ENCODE data around the gene AFAP1L2.

The AFAP1L2 gene

GRCh38 chr10:114266521-114266920 is 137.8 kb downstream of the AFAP1L2 start:
- DNase-seq (ENCODE audit: low spot score), result no peak

DNA sequence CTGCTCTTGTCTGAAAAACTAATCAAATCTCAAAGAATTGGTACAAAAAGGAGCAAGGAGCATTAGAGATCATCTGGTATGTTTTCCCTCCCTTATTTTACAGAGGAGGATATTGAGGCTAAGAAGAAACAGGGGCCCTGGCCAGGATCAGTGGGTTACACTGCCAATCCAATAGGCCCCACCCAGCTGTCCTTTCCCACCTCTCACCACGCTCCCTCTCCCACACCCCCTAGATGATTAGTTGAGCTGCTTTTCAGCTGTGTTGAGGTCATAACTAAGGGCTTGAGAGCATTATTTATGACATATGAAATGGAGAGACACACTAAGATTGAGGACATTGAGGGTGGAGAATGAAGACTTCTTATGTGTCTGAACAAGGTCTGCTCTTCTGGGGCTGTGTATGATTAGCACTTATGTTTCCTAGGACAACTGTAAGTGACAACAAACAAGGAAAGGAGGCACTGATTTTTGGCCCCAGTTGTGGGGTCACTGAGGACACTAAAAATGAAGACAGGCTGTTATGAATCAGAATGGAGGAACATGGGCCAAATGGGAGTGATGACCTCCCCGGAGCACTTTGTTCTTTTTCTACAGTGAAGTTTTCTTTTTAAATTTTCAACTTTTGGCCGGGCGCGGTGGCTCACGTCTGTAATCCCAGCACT is 138.8 kb downstream of the AFAP1L2 start:
- DNase-seq (ENCODE audit: low spot score), result no peak

DNA sequence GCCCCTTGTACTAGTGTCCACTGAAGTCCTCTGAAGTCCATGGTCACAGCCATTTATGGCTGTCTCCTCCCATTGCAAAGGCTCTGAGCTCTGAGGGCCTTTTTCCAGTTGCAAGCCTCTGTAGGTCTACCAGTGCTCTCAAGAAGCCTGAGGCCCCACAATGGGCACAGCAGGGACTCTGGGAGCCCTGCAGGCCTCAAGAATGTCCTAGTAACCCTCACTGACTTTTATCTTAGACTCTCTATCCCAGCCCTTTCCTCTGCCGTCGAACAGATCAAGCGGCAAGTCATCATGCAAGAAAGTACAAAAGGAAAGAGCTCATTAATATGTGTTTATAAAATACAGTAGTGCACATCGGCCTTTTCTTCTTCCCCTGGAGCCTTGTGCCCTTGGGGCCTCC is 141.8 kb downstream of the AFAP1L2 start:
- no peak for DNase-seq (ENCODE audit: low spot score)

- DNase-seq (ENCODE audit: low spot score), result no peak
These were observed 143.2 kb downstream of the AFAP1L2 start for GRCh38 chr10:114261076-114261475.

DNA sequence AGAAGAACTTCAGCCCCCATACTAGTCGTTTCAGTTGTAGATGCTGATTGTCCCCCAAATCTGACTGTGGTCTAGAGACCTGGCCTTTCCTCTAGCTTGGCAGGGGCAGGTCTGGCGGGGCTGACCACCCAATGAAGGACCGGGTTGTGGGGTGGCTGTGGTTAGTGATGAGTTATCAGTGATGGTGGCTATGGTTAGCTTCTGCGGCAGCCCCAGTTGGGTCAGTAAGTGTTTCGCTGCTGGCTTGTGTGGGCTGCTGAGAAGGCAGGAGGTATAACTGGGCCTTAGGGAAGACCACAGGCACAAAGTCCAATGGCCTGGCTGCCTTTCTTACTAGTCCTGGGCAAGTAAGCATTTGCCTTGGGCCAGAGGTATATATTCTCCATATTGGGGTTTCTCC is 143.9 kb downstream of the AFAP1L2 start:
- no peak for DNase-seq (ENCODE audit: low spot score)

GRCh38 chr10:114259824-114260223 is 144.5 kb downstream of the AFAP1L2 start:
- DNase-seq (ENCODE audit: low spot score), result no peak

DNA sequence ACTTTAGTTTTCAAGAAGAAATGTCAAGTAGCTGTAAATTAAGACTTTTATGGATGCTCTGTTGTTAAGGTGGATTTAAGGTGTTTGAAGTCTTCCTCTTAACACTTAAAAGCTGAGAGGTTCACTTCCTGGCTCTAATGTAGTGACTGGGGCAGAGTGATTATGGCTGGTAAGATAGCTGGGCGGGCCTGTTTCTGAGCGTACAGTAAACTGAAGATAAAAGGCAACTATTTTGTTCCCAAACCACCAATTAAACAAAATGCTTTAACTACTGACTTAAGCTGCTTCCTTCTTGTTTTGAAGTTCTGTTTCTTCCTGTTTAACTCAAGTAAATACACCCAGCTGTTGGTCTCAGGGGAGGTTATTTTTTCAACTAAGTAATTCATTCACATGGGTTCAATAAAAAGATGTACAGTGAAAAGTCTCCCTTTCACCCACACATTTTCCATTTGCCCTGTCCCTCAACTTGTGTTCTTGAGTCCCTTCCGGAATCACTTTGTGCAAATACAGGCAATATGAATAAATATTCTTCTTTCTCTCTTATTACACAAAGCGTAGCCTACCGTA is 145.9 kb downstream of the AFAP1L2 start:
- no peak for DNase-seq (ENCODE audit: low spot score)

DNA sequence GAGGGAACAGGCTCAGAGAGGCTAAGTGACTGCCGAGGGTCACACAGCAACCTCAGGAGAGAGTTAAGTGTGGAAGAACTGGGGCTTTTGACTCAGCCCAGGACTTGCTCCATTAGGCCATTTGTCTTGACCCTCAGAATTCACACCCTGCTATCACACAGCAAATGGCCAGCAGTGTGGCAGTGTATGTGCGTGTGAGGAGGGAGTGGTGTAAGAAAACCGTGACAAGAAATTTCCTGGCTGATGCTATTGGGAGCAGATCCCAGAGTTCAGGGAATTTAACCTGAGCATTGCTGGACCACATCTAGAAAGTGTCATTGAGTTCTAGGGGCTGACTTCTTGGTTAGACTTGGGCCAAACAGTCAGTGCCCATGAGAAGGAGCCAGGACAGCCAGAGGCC is 146.8 kb downstream of the AFAP1L2 start:
- DNase-seq (ENCODE audit: low spot score), result no peak

DNA sequence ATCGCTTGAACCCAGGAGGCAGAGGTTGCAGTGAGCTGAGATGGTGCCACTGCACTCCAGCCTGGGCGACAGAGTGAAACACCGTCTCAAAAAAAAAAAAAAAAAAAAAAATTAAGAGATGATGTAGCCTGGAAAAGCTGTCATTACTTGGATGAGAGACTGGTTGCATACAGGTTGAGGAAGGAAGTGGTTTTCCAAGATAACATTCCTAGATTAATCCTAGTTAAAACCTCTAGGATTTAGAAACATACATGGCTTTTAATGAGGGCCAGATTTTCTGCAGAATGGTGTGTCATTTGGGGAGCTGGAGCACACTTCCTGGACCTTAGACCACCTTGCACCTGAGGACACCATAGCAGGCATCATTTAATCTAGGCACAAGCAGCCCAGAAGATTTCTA is 147.5 kb downstream of the AFAP1L2 start:
- DNase-seq (ENCODE audit: low spot score), result no peak

DNA sequence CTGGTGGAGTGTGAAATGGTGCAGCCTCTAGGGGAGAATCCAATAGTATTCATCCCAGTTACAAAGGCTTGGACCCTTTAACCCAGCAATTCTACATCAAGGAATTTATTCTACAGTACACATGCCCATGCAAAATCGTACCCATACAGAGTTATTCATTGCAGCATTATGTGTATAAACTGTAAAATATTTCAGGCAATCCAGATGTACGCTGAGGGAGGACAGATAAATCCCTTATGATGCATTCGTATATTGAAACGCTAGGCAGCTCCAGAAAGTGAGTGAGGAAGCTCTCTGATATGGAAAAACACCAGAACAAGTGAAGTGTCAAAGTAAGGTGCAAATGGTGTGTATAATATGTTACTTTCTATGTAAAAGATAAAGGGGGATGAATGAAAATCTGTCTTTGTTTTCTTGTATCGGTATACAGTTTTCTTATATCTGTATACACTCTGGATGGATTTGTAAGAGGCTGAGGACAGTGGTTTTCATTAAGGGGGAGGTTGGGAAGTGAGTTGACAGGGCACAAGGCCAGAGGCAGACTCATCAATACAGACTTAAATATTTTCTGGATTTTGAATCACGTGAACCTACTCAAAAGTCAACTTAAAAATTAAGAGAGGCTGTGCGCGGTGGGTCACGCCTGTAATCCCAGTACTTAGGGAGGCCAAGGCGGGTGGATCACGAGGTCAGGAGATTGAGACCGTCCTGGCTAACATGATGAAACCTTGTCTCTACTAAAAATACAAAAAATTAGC is 148.1 kb downstream of the AFAP1L2 start:
- DNase-seq (ENCODE audit: low spot score), result no peak

GRCh38 chr10:114255227-114255626 is 149.1 kb downstream of the AFAP1L2 start:
- DNase-seq (ENCODE audit: low spot score), result no peak

DNA sequence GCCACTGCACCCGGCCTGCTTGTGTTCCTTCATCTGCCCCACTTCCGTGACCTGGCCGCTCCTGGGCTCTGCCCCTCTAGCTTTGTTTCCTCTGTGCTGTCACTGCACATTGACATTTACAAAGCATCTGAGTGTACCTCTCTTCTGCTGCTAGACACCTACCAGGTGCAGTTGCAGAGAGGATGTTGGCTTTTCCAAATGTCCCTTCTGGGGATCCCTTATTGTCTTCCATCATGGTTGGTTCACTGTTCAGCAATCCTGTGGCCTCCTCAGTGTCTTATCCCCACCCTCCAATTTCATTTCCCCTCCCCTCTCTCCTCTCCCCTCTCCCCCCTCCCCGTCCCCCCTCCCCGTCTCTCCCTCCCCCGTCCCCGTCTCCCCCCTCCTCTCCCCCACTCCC is 151.4 kb downstream of the AFAP1L2 start:
- DNase-seq (ENCODE audit: low spot score), result no peak

DNA sequence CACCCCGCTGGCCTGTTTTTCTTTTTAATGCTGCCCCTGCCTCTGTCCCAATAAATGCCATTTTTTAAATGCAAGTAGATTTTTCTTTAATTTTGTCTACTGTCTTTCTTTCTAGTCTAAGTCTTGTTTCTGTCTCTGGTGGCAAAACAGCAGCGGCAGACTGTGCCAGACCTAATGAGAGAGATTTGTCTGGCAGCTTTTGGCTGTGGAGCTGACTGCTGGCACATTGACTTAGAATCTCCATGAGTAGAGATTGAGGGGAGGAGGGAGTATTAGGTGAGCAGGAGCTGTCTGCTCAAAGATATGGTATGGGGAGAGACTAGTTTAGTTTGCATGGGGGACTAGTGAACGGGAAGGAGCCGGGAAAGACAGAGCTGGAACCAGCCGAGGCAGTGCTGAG is 152.2 kb downstream of the AFAP1L2 start:
- DNase-seq (ENCODE audit: low spot score), result no peak

- no peak for DNase-seq (ENCODE audit: low spot score)
These were observed 153.6 kb downstream of the AFAP1L2 start for GRCh38 chr10:114250716-114251115.

DNA sequence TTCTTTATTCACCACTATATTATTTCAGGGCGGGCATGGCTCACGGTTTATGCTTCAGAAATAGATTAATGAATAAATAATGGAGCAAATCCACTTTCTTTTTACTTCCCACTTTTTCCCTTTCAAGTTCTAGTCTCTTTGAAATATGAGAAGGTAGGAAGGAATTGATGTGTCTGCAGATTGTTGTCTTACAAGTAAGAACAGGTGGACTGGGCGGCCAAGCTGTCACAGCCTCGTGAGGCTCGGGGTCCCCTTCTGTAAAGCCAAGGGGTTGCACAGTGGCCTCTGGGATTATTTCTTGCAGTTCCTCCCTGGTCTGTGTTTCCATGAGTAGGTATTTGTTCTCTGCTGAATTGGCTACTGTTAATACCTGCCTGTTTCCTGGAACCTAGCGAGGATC is 154.1 kb downstream of the AFAP1L2 start:
- no peak for DNase-seq (ENCODE audit: low spot score)

DNA sequence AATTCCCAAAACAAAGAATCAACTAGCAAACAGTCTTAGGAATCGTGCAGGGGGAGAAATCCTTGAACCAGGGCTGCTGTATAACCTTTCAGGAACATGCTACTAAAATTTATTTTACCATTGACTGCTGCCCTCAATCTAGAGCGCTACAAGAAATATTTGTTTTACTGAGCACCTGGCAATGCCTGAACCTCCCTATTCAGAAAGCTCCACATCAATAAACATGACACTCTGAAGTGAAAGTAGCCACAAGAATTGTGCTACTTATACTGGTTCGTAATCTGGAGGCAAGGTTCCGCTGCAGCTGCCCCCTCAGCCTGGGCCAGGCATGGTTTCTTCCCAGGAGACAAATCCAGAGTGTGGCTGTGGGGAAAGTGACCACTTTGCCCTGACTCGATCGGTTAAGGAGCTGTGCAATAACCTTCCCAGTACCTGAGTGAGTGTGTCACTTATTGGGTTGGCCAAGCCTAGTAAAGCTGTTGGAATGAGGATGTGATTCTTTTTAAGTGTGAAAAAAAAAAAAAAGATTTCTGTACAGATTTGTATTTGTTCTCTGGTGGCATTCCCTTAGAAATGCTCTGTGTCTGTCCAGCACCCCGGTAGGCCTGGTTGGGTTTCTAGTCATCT is 157.5 kb downstream of the AFAP1L2 start:
- no peak for DNase-seq (ENCODE audit: low spot score)

DNA sequence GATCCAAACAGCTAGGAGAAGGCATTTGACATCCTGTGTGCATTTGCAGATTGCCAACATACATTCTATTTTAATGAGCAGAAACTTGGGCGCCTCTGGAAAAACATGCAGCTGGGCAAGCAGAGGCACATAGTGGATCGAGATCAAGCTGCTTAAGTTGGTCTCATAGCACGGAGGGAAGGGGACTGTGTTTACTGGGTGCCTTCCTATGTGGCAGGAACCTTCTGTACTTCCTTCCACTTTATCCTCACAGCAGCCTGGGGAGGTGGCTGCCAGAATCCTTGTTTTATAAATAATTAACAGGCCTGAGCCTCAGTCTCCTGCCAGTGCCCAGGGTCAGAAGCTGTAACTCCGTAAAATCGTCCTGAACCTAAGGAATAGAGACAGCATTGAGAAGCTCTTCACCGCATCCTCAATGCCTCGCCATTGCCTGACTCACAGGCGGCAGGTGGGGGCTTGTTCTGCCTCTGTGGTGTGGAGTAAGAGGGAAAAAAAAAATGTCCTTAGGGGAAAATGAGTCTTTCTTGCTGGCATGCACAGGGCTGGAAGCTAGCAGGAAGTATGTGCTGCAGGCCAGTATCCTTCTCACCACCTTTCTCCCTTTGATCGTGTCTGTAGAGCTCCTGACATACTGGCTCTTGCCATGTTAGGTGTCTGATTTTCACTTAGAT is 159.0 kb downstream of the AFAP1L2 start:
- DNase-seq (ENCODE audit: low spot score), result no peak

Data from D341Med (cell line).